ENCODE results near the gene NFE2L2.
"Not testable (repeated sequence)": the region's sequence is repeated elsewhere in the genome, so short reads cannot be mapped to it uniquely, and the experiment has no call there.

NFE2L2 gene

DNA sequence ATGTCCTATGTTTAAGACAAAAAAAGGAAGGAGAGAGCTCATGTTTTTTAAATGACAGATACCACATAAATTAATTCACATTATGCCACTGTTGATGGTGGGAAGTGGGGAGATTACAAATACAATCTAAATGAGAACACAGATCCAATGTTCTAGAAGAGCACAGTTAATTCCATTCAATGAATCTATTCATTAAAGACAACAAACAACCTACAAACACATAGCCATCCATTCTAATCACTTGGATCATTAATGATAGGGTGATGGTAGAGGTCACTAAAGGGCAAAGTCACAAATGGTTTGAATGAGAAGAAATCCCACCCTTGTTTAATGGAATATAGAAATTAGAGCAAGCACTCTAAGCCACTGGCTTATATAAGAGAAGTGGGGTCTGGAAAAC is 30.3 kb downstream of the NFE2L2 start:
- DNase-seq (ENCODE audit: low spot score): no peak

DNA sequence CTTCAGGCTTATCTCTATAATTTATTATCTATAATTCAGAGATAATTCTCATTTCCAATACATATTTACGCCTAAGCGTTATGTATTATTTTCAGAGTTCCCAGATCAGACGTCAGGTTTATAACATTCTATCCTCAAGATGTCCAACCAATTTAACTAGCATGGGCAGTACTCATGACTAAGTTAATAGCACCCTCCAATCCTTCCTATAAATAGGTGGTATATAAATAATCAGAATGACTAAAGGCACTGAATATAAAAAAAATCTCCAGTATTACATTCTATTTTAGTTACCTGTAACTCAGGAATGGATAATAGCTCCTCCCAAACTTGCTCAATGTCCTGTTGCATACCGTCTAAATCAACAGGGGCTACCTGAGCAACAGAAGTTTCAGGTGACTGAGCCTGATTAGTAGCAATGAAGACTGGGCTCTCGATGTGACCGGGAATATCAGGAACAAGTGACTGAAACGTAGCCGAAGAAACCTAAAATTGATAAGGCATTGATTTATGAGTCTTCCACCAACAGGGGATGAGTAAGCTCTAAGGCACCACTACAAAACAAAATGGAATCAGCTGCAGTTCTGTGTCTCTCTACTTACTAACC is 32.3 kb downstream of the NFE2L2 start:
- no peak for DNase-seq (ENCODE audit: low spot score)

DNA sequence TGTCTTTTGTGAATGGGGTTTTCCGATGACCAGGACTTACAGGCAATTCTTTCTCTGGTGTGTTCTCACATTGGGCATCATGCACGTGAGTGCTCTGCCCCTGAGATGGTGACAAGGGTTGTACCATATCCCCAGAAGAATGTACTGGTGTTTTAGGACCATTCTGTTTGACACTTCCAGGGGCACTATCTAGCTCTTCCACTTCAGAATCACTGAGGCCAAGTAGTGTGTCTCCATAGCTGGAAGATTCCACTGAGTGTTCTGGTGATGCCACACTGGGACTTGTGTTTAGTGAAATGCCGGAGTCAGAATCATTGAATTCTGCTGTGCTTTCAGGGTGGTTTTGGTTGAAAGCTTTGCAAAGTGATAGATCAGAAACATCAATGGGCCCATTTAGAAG is 33.3 kb downstream of the NFE2L2 start:
- no peak for DNase-seq (ENCODE audit: low spot score)

- no peak for DNase-seq (ENCODE audit: low spot score)
These were observed 34.9 kb downstream of the NFE2L2 start for GRCh38 chr2:177229442-177230242.

DNA sequence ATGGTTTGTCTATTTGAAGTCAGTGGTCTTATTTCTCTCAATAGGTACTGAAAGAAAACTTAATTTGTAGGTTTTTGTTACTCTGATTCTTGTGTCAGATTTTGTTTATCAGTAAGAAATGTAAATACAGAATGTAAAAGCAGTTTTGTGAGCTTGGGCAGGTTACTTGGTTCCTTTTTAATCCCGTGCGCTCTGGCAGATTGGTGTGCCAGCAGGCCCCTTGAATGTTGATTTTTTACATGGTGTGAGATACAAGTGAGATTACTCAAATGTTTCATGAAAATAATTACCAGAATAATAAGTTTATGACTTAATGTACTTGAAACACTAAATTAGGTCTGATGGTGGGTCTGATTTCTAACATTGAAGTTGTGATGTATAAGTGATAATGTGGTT is 38.6 kb downstream of the NFE2L2 start:
- peak; percentile 28 for DNase-seq (ENCODE audit: low spot score)

- not testable (repeated sequence) for DNase-seq (ENCODE audit: low spot score)
These were observed 41.1 kb downstream of the NFE2L2 start for GRCh38 chr2:177223436-177223835.

DNA sequence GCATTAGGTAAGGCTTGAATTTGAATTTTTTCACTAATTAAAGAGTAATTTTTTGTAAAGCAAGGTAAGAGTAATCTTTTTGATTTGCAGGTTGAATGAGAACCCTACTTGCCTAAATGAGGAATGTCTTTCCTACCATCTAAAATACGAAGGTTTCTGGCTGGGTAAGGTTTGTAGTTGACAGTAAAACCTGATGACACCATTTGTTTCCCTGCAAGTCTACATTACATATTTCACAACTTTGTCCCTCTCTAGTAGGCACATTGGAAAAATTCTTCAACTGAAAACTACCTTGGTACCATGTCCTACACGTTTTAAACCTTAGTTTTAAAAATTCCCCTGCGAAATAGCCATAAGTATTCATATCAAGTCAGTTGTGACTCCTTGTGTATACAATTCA is 42.6 kb downstream of the NFE2L2 start:
- DNase-seq (ENCODE audit: low spot score): no peak

GRCh38 chr2:177221534-177221933 is 43.0 kb downstream of the NFE2L2 start:
- no peak for DNase-seq (ENCODE audit: low spot score)

DNA sequence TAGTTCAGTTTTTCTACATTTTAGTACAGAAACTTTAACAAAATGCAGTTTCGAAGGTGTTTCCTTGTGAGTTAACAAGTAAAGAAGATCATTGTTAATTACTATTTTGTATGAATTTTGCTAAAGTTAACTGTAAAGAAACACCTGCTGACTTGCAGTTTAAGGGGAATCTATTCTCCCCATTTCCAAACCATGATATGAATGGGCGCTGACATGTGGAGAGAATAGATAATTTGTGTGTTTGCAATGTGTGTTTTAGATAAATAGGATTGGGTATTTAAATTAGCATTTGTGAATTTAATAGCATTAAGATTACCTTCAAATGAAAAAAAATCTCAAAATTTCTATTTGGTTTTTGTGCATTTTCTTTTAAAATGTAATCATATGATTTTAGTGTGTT is 44.7 kb downstream of the NFE2L2 start:
- not testable (repeated sequence) for DNase-seq (ENCODE audit: low spot score)

GRCh38 chr2:177217247-177217843 is 47.2 kb downstream of the NFE2L2 start:
- DNase-seq (ENCODE audit: low spot score): no peak

GRCh38 chr2:177212891-177213856 is 51.4 kb downstream of the NFE2L2 start:
- peak; percentile 88 for DNase-seq (ENCODE audit: low spot score)

- DNase-seq (ENCODE audit: low spot score): peak; percentile 99
These were observed 52.2 kb downstream of the NFE2L2 start, which contains the start of gene HNRNPA3 for GRCh38 chr2:177212106-177212890. Gene HNRNPA3, plus strand, starts transcription at chr2:177212794. Its CDS starts 6 bp downstream, at chr2:177212800.

DNA sequence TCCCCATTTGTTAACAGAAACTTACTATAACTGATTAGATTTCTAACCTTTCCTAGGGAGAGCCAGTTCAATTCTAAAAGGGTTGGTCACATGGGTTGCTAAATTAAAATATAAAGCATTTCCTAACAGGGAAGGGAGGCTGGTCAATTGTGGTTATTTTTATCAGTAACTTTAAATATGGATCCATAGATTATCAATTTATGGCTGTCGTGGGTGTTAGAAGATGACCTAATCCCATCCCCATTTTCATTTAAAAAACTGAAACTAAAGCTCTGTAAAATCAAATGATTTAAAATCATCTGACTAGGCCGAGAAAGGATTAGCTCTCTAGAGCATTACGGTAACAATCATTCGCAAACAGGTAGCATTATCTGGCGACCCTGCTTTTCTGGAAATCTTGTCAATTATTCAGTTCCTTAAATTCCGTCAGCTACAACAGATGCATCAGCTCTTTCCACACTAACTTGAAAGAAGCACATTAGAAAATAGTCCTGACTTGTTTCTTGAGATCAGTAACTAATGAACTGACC is 52.9 kb downstream of the NFE2L2 start:
- no peak for DNase-seq (ENCODE audit: low spot score)

DNA sequence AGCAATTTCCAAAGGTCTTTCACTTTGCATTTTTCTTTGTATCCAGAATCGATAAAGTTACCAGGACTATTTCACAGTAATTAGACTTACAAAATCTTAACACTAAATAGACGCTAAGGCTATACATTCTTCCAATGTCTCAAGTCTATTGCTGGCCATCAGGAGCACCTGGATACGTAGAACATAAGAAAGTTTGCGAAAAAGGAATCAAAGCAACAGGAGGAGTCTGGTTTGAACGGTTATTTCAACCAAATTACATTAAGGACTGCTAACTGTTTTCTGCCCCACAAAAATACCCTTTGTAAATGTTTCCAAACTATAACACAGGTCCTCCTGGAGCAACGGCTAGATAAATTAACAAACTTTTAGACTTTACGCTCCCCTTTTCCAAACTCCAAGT is 53.4 kb downstream of the NFE2L2 start:
- DNase-seq (ENCODE audit: low spot score): peak; percentile 42

GRCh38 chr2:177207101-177207500 is 57.4 kb downstream of the NFE2L2 start:
- no peak for DNase-seq (ENCODE audit: low spot score)

- no peak for DNase-seq (ENCODE audit: low spot score)
These were observed 60.1 kb downstream of the NFE2L2 start for GRCh38 chr2:177204417-177204816.

GRCh38 chr2:177201919-177202346 is 62.6 kb downstream of the NFE2L2 start:
- DNase-seq (ENCODE audit: low spot score): no peak

GRCh38 chr2:177200419-177200818 is 64.1 kb downstream of the NFE2L2 start:
- DNase-seq (ENCODE audit: low spot score): not testable (repeated sequence)

- no peak for DNase-seq (ENCODE audit: low spot score)
These were observed 69.3 kb downstream of the NFE2L2 start for GRCh38 chr2:177195194-177195593.

GRCh38 chr2:177193240-177193639 is 71.3 kb downstream of the NFE2L2 start:
- DNase-seq (ENCODE audit: low spot score): no peak

GRCh38 chr2:177192788-177193187 is 71.7 kb downstream of the NFE2L2 start:
- DNase-seq (ENCODE audit: low spot score): no peak
